ENCODE measurements around the gene PLCZ1.
"Not testable (repeated sequence)": the region's sequence is repeated elsewhere in the genome, so short reads cannot be mapped to it uniquely, and the experiment has no call there.

Gene PLCZ1

DNA sequence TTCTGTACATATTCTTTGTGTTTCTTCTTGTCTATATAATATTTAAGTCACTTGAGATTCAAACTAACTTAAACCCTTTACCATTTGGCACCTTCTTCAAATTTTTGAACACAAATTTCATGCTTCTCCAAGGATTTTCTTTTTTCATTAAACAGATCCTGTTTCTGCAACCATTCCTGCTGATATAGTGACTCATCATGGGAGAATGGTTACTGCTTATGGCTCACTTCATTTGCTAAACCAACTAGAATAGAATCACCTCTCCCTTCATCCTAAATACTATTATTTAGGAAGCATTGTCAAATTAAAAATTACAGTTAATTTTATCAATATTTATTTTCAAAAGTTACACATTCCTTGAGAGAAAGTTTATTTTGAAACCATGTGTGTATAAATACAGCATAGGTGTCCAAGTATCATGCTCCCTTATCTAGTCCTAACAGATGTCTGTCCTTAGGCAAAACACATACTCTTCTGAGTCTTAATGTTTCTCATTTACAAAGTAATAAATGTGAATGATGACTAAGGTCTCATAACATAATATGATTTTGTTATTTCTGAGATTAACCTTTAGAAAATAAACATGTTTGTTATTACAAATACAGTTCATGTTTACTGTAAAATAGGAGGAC is 40.7 kb downstream of the PLCZ1 start:
- no peak for DNase-seq

DNA sequence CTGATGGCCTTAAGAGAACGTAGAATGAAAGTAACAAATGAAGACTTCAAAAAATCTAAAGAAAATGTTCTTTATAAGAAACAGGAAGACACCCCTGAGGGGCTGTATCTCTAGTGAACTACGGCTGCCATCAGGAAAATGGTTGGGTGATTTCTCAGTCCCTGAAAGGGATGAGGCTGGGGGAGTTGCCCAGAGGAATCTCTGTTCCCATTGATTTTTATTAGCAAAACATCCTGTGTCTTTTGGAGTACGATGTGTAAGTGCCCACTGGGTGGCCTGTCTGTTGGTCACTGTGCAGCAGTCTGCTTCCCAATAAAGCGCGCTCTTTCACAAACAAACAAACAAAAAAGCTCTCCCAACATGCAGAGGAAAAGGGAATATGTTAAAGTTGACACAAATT is 43.8 kb downstream of the PLCZ1 start:
- DNase-seq, result not testable (repeated sequence)

- no peak for DNase-seq
Observed at GRCh38 chr12:18690653-18691052, 47.2 kb downstream of the PLCZ1 start.

- no peak for DNase-seq
Observed at GRCh38 chr12:18689771-18690170, 48.0 kb downstream of the PLCZ1 start.

DNA sequence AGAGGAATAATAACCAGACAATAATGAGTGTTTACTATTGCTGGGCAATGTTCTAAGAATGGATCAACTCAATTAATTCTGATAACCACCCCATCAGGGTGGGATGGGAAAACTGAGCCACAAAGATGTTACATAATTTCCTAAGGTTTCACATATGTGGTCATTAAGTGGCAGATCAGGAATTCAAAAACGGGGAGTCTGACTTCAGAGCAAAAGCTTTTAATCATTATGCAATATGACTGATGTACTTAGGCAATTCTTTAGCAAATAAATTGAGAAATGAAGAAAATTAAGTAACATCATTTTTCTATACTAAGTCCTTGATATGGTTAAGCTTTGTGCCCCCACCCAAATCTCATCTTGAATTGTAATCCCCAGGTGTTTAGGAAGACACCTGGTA is 53.4 kb downstream of the PLCZ1 start:
- no peak for DNase-seq

- DNase-seq, result no peak
Observed at GRCh38 chr12:18683327-18684013, 54.3 kb downstream of the PLCZ1 start.

- no peak for DNase-seq
Observed at GRCh38 chr12:18681818-18682217, 56.0 kb downstream of the PLCZ1 start.

GRCh38 chr12:18676996-18677588 is 60.7 kb downstream of the PLCZ1 start:
- DNase-seq, result no peak

GRCh38 chr12:18676141-18676540 is 61.7 kb downstream of the PLCZ1 start:
- DNase-seq, result no peak

DNA sequence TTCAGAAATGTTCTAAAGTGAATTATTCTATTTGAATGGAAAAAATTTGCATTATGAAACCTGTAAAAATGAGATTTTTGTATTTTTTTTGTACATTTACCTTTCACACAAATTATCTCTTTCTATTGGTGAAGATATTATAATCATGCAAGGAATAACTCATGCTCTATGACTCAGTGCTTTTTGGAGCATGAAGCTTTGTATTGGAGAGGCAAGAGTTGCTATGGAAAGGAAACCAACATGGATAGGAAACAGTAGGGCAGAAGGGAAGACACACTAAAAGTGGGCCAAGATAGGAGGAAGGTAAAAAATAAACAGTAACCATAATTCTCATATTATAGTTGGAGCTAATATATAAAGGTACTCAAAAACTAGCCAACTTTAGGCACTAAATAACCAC is 79.0 kb downstream of the PLCZ1 start:
- no peak for DNase-seq

GRCh38 chr12:18658179-18658578 is 79.6 kb downstream of the PLCZ1 start:
- no peak for DNase-seq

- no peak for DNase-seq
Observed at GRCh38 chr12:18655351-18655750, 82.5 kb downstream of the PLCZ1 start.

GRCh38 chr12:18653465-18653864 is 84.3 kb downstream of the PLCZ1 start:
- no peak for DNase-seq

- no peak for DNase-seq
Observed at GRCh38 chr12:18652596-18652995, 85.2 kb downstream of the PLCZ1 start.

DNA sequence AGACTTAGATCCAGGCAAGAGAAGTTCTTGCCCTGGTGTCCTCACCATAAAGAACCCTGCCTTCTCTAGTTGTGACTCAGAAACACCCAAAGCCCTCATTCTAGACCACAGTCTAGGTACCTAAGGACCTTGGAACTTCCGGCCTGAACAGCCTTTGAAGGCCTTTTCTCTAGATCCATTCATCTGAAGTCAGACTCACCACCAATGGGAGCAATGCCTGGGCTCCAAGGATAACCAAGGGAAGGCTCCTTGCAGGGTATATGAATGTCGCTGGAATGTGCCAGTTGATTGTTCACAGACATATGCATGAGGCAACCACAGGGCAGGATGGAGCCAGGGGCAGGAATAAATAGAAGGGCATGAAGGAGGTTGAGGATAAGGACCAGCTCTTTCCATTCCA is 86.3 kb downstream of the PLCZ1 start:
- no peak for DNase-seq

DNA sequence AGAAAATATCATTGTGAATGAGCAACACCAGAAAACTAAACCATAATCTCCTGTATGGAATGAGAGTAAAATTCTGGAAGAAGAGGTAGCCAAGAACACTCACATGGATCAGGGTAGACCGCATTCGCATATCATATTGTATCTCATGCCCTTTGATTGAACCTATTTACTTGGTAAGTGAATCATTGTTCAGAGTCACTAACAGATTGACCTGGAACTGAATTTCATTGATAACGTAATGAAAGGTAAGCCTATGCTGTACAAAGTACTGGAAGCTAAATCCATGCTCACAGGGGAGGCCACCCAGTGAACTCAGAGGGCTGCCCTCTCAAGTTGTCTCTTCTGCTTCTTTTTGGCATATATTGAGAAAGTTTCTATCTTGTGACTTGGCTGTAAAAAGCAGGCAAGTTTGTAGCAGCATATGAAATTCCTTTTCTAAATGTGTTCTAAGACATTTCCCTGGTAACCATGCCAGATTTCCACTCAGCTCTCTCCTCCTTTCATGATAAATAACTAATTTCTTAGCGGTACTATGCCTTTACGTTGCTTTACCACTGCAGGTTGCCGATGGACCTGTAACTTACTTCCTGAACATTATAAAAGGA is 91.4 kb downstream of the PLCZ1 start:
- no peak for DNase-seq

- DNase-seq, result no peak
Observed at GRCh38 chr12:18644564-18644963, 93.2 kb downstream of the PLCZ1 start.

DNA sequence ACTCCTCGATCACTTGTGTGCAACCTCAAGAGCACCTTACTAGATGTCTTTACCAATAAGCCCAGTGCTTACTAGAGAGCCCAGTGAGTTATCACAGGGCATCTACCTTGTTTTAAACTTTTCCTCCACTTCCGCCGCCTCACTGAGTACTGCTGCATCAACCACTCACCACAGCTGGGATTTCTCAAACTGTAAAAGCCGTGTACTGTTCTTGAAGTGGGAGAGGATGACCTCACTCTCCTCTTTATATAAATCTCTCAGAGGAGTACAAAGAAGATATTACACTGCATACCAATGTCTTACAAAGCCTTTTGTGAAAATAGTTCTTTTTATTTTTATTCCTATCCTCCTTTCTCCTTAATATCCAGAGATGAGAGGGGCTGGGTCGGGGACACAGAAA is 94.1 kb downstream of the PLCZ1 start:
- no peak for DNase-seq

- no peak for DNase-seq
Observed at GRCh38 chr12:18640321-18640955, 97.4 kb downstream of the PLCZ1 start.

DNA sequence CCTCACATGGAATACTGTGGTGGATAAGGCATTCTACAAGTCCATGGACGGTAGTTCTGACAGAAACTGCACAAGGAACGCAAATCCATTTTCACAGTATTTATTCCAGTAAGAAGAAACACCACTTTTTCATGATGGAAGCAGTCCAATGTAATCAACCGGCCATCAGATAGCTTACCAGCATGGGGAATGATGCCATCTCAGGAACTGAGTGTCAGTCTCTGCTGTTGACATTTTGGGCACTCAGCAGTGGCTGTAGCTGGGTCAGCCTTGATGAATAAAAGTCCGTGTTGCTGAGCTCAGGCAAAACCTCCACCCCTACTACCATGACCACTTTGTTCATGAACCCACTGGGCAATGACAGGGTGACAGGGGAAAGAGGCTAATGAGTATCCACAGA is 103.4 kb downstream of the PLCZ1 start:
- no peak for DNase-seq
